H1 (cell line): ENCODE results near the gene UBE2E2. TPM values are rescaled to one million over a fixed set of nuclear protein-coding genes. Genes with fewer than 3 reads are reported as not detected.
A peak's percentile ranks its signal among the peaks of the same experiment; 100 is the strongest.

Experiments
- CTCF ChIA-PET: fragments of 300-600 bp; sonication (Branson Sonifier 250); formaldehyde crosslinking; loops from one replicate; lab custom pipeline; 2021; ENCODE audit not compliant: partially characterized antibody; lab: Charles Lee
- POLR2A ChIA-PET: fragments of 300-600 bp; sonication (Branson Sonifier 250); formaldehyde crosslinking; loops from one replicate; lab custom pipeline; 2021; ENCODE audit warnings: inconsistent platforms; ENCODE audit not compliant: partially characterized antibody; lab: Charles Lee
- DNase-seq, 2 experiments: peaks; one replicate each; pipeline versions ENCODE4 v3.0.0 to v3.0.0-alpha.2; 2010 to 2022; ENCODE audit warnings: low spot score in 2 of 2, low read depth in 1 of 2, mixed read lengths in 1 of 2
- FAIRE-seq: peaks from 2 replicates; lab custom pipeline; 2011; peaks lifted over from hg19 to GRCh38; lab: Jason Lieb, UNC
- H2AFZ ChIP-seq: 2 replicates; pipeline ENCODE4 v1.8.1; 2012; ENCODE audit warnings: low read length, inconsistent platforms
- H2AK5ac ChIP-seq: 2 replicates; pipeline ENCODE4 v1.6.1; 2013; ENCODE audit warnings: low read depth, low read length
- H2BK120ac ChIP-seq: replicated peaks from 2 replicates; pipeline ENCODE3; 2013; ENCODE audit warnings: low read depth, low read length, inconsistent platforms
- H2BK12ac ChIP-seq: 2 replicates; pipeline ENCODE4 v1.6.1; 2013; ENCODE audit warnings: low read depth, low read length
- H2BK15ac ChIP-seq: 2 replicates; pipeline ENCODE4 v1.6.1; 2013; ENCODE audit warnings: low read length
- H2BK20ac ChIP-seq: 2 replicates; pipeline ENCODE4 v1.6.1; 2013; ENCODE audit warnings: low read length
- H2BK5ac ChIP-seq: 2 replicates; pipeline ENCODE4 v1.6.1; 2013; ENCODE audit warnings: low read depth, low read length
- H3K14ac ChIP-seq: 2 replicates; pipeline ENCODE4 v1.6.1; 2013; ENCODE audit warnings: inconsistent platforms; ENCODE audit not compliant: insufficient read length
- H3K18ac ChIP-seq: 2 replicates; pipeline ENCODE4 v1.6.1; 2013; ENCODE audit warnings: low read length; ENCODE audit errors: extremely low read depth
- H3K23ac ChIP-seq: 2 replicates; pipeline ENCODE4 v1.6.1; 2013; ENCODE audit warnings: inconsistent platforms; ENCODE audit not compliant: insufficient read length
- H3K23me2 ChIP-seq: 2 replicates; pipeline ENCODE4 v1.6.1; 2013; ENCODE audit warnings: low read depth, low read length
- H3K27ac ChIP-seq: 2 replicates; pipeline ENCODE4 v1.6.1; 2011; ENCODE audit warnings: low read depth, low read length, inconsistent platforms
- H3K27me3 ChIP-seq, 4 experiments: replicated peaks in 1 of 4; 1 replicate in 1 of 4; 2 replicates in 3 of 4; pipeline versions ENCODE4 v1.6.1 to v1.8.1; 2011 to 2013; ENCODE audit warnings: low read length in 3 of 4, mild to moderate bottlenecking in 3 of 4, inconsistent platforms in 2 of 4, mixed read lengths in 2 of 4, moderate library complexity in 1 of 4; ENCODE audit not compliant: control insufficient read depth in 3 of 4, insufficient read depth in 3 of 4; ENCODE audit errors: extremely low read depth in 1 of 4
- H3K36me3 ChIP-seq, 4 experiments: 2 replicates each; pipeline versions ENCODE4 v1.6.1 to v1.8.1; 2011 to 2013; ENCODE audit warnings: mild to moderate bottlenecking in 4 of 4, low read length in 3 of 4, moderate library complexity in 2 of 4, control low read depth in 1 of 4, inconsistent platforms in 1 of 4; ENCODE audit not compliant: insufficient read depth in 4 of 4, control insufficient read depth in 2 of 4
- H3K4ac ChIP-seq: replicated peaks from 2 replicates; pipeline ENCODE3; 2013; ENCODE audit warnings: low read length, low read depth, mixed read lengths, inconsistent platforms; ENCODE audit not compliant: insufficient read length
- H3K4me1 ChIP-seq, 4 experiments: replicated peaks in 1 of 4; 1 replicate in 1 of 4; 2 replicates in 3 of 4; pipeline versions ENCODE4 v1.6.1 to v1.8.1; 2011 to 2013; ENCODE audit warnings: low read length in 3 of 4, inconsistent platforms in 2 of 4, mixed read lengths in 1 of 4; ENCODE audit not compliant: insufficient read depth in 4 of 4, control insufficient read depth in 3 of 4
- H3K4me2 ChIP-seq, 2 experiments: 2 replicates each; pipeline versions ENCODE4 v1.6.1 to v1.8.1; 2011 to 2013; ENCODE audit warnings: low read depth in 2 of 2, low read length in 2 of 2, control low read depth in 1 of 2, inconsistent platforms in 1 of 2, mild to moderate bottlenecking in 1 of 2; ENCODE audit not compliant: insufficient read depth in 1 of 2
- H3K4me3 ChIP-seq, 4 experiments: fragments of 200-600, 300-600 bp in 1 of 4; sonication (generic), shearing (Covaris generic), sonication (Bioruptor Twin) in 1 of 4; 2 replicates each; pipeline versions ENCODE4 v1.5.1 to v1.8.1; 2011 to 2016; ENCODE audit warnings: low read length in 4 of 4, low read depth in 3 of 4, control low read depth in 2 of 4, inconsistent platforms in 2 of 4, mild to moderate bottlenecking in 2 of 4, mixed read lengths in 1 of 4, moderate library complexity in 1 of 4; ENCODE audit not compliant: insufficient read depth in 2 of 4; ENCODE audit errors: extremely low read depth in 1 of 4
- H3K56ac ChIP-seq: replicated peaks from 2 replicates; pipeline ENCODE3; 2013; ENCODE audit warnings: low read depth, mild to moderate bottlenecking, mixed read lengths, low read length, inconsistent platforms; ENCODE audit not compliant: insufficient read length
- H3K79me1 ChIP-seq: 2 replicates; pipeline ENCODE4 v1.6.1; 2013; ENCODE audit warnings: low read depth, low read length, control low read depth
- H3K79me2 ChIP-seq, 2 experiments: 2 replicates each; pipeline versions ENCODE4 v1.6.1 to v1.8.1; 2012 to 2013; ENCODE audit warnings: low read length in 2 of 2, mild to moderate bottlenecking in 2 of 2, inconsistent platforms in 1 of 2; ENCODE audit not compliant: insufficient read depth in 2 of 2, control insufficient read depth in 1 of 2
- H3K9ac ChIP-seq, 4 experiments: replicated peaks in 1 of 4; 1 replicate in 1 of 4; 2 replicates in 3 of 4; pipeline versions ENCODE4 v1.6.1 to v1.8.1; 2011 to 2013; ENCODE audit warnings: low read depth in 3 of 4, low read length in 3 of 4, control low read depth in 2 of 4, mild to moderate bottlenecking in 2 of 4, moderate library complexity in 2 of 4, inconsistent platforms in 1 of 4; ENCODE audit errors: extremely low read depth in 1 of 4
- H3K9me3 ChIP-seq, 2 experiments: 2 replicates each; pipeline versions ENCODE4 v1.6.1 to v1.8.1; 2012 to 2013; ENCODE audit warnings: mild to moderate bottlenecking in 2 of 2, moderate library complexity in 2 of 2, control low read depth in 1 of 2, inconsistent platforms in 1 of 2, low read depth in 1 of 2, low read length in 1 of 2, mixed read lengths in 1 of 2; ENCODE audit not compliant: insufficient read depth in 2 of 2
- H4K20me1 ChIP-seq, 2 experiments: replicated peaks in 1 of 2; 2 replicates each; pipeline versions ENCODE3 to v1.8.1; 2011 to 2013; ENCODE audit warnings: inconsistent platforms in 2 of 2, low read length in 2 of 2, mild to moderate bottlenecking in 1 of 2; ENCODE audit not compliant: insufficient read depth in 2 of 2, control insufficient read depth in 1 of 2
- H4K5ac ChIP-seq: 2 replicates; pipeline ENCODE4 v1.6.1; 2013; ENCODE audit warnings: low read length, low read depth, mixed read lengths, inconsistent platforms; ENCODE audit not compliant: insufficient read length
- H4K8ac ChIP-seq: 2 replicates; pipeline ENCODE4 v1.8.0; 2013; ENCODE audit warnings: mild to moderate bottlenecking, moderate library complexity, low read length, inconsistent platforms; ENCODE audit not compliant: insufficient read depth; ENCODE audit errors: extremely low read depth
- H4K91ac ChIP-seq: replicated peaks from 2 replicates; pipeline ENCODE3; 2013; ENCODE audit warnings: low read length, mixed read lengths, inconsistent platforms; ENCODE audit not compliant: insufficient read length
- CBX8 ChIP-seq: fragments of 300-800, 300-1000 bp; sonication (generic); IDR thresholded peaks from 2 replicates; pipeline ENCODE4 v1.7.1; 2016; ENCODE audit warnings: low read depth, low read length, borderline replicate concordance
- CEBPB ChIP-seq: IDR thresholded peaks from 2 replicates; pipeline ENCODE4 v1.6.1; 2012; ENCODE audit warnings: low read depth, low read length
- CTBP2 ChIP-seq: IDR thresholded peaks from 2 replicates; pipeline ENCODE4 v1.7.0; 2011; ENCODE audit warnings: borderline replicate concordance, mild to moderate bottlenecking, moderate library complexity, mixed read lengths, low read length; ENCODE audit not compliant: insufficient read depth, insufficient read length
- POLR2AphosphoS5 ChIP-seq: IDR thresholded peaks from 2 replicates; pipeline ENCODE4 v1.6.1; 2011; ENCODE audit warnings: low read depth, low read length
- TEAD4 ChIP-seq: IDR thresholded peaks from 2 replicates; pipeline ENCODE4 v1.6.1; 2012; ENCODE audit warnings: low read depth, low read length, inconsistent platforms, mixed read lengths
- WGBS, 2 experiments: shearing (Covaris generic) in 1 of 2; methylation state at CpG; one replicate each; pipeline versions ENCODE4 v1.1.6 to v1.1.7; 2013 to 2015; ENCODE audit warnings: low lambda C conversion rate in 2 of 2, mixed read lengths in 2 of 2, inconsistent platforms in 1 of 2, low coverage in 1 of 2, missing lambda C conversion rate in 1 of 2; ENCODE audit not compliant: insufficient replicate concordance in 2 of 2, insufficient coverage in 1 of 2, insufficient read length in 1 of 2; ENCODE audit errors: extremely low coverage in 1 of 2, missing lambda C conversion rate in 1 of 2; 5-methylcytosine and 5-hydroxymethylcytosine counted together
- polyA plus RNA-seq, 7 experiments: library from polyadenylated mRNA; depleted of rRNA in 3 of 7; stranded (reverse) in 5 of 7; unstranded in 2 of 7; fragments of >200 nt in 5 of 7; fragments of 200-250 nt in 2 of 7; gene quantifications; 1 replicate in 5 of 7; 2 replicates in 1 of 7; 4 replicates in 1 of 7; pipeline versions ENCODE4 v1.2.1 to v1.2.3, GENCODE V29; 2011 to 2013; ENCODE audit warnings: missing spikeins in 2 of 7, mixed read lengths in 2 of 7
- total RNA-seq: library from RNA; stranded (reverse); fragmentation: NEBNext Ultra II Directional; extraction: Animal tissue kit (Norgen Biotek cat#: 25700); gene quantifications from 2 replicates; pipeline ENCODE4 v1.2.1, GENCODE V29; 2021

UBE2E2 gene
- total and polyA plus RNA-seq, 2 of the 8 experiments (the other 6 are each of a cell fraction or from before 2014, with no cell fraction given), result 57.6 to 70.6 TPM

- no peak overlapping the region for H2AFZ ChIP-seq
- H3K4me1 ChIP-seq, result no peaks in the 10 kb centered on the region
- no peak overlapping the region for H3K14ac ChIP-seq
- no peak overlapping the region for H3K4ac ChIP-seq
- no peak overlapping the region for H3K4me2 ChIP-seq
- POLR2A ChIA-PET, result no interaction called here
- no peaks in the 10 kb centered on the region for H3K23me2 ChIP-seq
- H4K91ac ChIP-seq, result no peak overlapping the region
- DNase-seq (no peak), FAIRE-seq (no peak)
- no peak overlapping the region for H2BK12ac ChIP-seq
- no peak overlapping the region for H3K4me3 ChIP-seq
- H3K56ac ChIP-seq, result no peak overlapping the region
- CTCF ChIA-PET, result interaction anchor here (0.6 kb wide), 1 partner anchor 51 kb away, joined by 4 read pairs; no protein-coding TSS in a partner anchor
- H2BK20ac ChIP-seq, result no peak overlapping the region
- H3K27me3 ChIP-seq, result peaks cover 0 to 1% (median 0%) of the 10 kb centered on the region in 4 experiments; a peak in 1 of 7 replicates
- H2AK5ac ChIP-seq, result no peak overlapping the region
- no peak overlapping the region for H3K27ac ChIP-seq
- H3K79me2 ChIP-seq, result peaks cover 0 to 20% of the 10 kb centered on the region in 2 experiments; a peak in 2 of 4 replicates
- 94% methylated on average over 1 of the region's 1 CpG; no CpG with 5 or more reads in 1 of the 2 experiments for WGBS, 2 experiments
- no peak overlapping the region for H3K23ac ChIP-seq
- peaks cover 0 to 1% of the 10 kb centered on the region in 2 experiments for H4K20me1 ChIP-seq
- peaks cover 5% of the 10 kb centered on the region; the same call in 1 of the 2 replicates for H3K79me1 ChIP-seq
- H2BK15ac ChIP-seq, result no peak overlapping the region
- no peaks in the 10 kb centered on the region for H3K36me3 ChIP-seq
- no peak overlapping the region for H4K5ac ChIP-seq
- no peak overlapping the region for H4K8ac ChIP-seq
- H3K9me3 ChIP-seq, result 0 out of 4 replicates have a peak, but pooled peaks cover 0 to 4% of the 10 kb centered on the region in 2 experiments
- peak overlapping the region in 1 of 4 experiments; percentile 34; a peak in 1 of 7 replicates for H3K9ac ChIP-seq
- H2BK120ac ChIP-seq, result no peak overlapping the region
- no peak overlapping the region for H2BK5ac ChIP-seq
- no peak overlapping the region for H3K18ac ChIP-seq
- TF ChIP-seq CEBPB (no peak), TEAD4 (no peak), CTBP2 (no peak), POLR2AphosphoS5 (no peak), CBX8 (no peak)
These were observed 59.6 kb downstream of the UBE2E2 start for GRCh38 chr3:23262766-23263165.
